ENCODE measurements around the gene GPC5. TPM values are rescaled to one million over a fixed set of nuclear protein-coding genes. Genes with fewer than 3 reads are reported as not detected.

Gene GPC5
- total and polyA plus RNA-seq, 2 of the 8 experiments (the other 6 are each of a cell fraction or from before 2014, with no cell fraction given) = 0.20 to 0.39 TPM

GRCh38 chr13:91601273-91601672, 202.9 kb downstream of the GPC5 start:
- WGBS, 2 experiments (ENCODE audit: extremely low coverage in 1 of 2, insufficient coverage in 1 of 2, insufficient read length in 1 of 2, insufficient replicate concordance in 2 of 2, low coverage in 1 of 2, low lambda C conversion rate in 2 of 2, missing lambda C conversion rate in 1 of 2) = 91% methylated on average over 9 of the region's 9 CpGs; no CpG with 5 or more reads in 1 of the 2 experiments
- H3K27me3 ChIP-seq (replicated peaks in 1 of 4; ENCODE audit: control insufficient read depth in 3 of 4, extremely low read depth in 1 of 4, insufficient read depth in 3 of 4, low read length in 3 of 4) = no peaks in the 10 kb centered on the region
- no peak overlapping the region for H2BK15ac ChIP-seq (ENCODE audit: low read length)
- H3K4me3 ChIP-seq (ENCODE audit: extremely low read depth in 1 of 4, insufficient read depth in 2 of 4, low read depth in 3 of 4, low read length in 4 of 4) = no peak overlapping the region
- FAIRE-seq (no peak), DNase-seq (ENCODE audit: low read depth in 1 of 2, low spot score in 2 of 2) (no peak)
- ChIA-PET POLR2A (ENCODE audit: partially characterized antibody) (no interaction called here), CTCF (ENCODE audit: partially characterized antibody) (interaction anchor here (0.6 kb wide), 1 partner anchor 310 kb away, joined by 3 read pairs; no protein-coding TSS in a partner anchor)
- no peaks in the 10 kb centered on the region for H3K79me2 ChIP-seq (ENCODE audit: control insufficient read depth in 1 of 2, insufficient read depth in 2 of 2, low read length in 2 of 2)
- no peaks in the 10 kb centered on the region for H3K36me3 ChIP-seq (ENCODE audit: control insufficient read depth in 2 of 4, insufficient read depth in 4 of 4, low read length in 3 of 4)
- H3K18ac ChIP-seq (ENCODE audit: extremely low read depth, low read length) = no peak overlapping the region
- no peak overlapping the region for H3K9ac ChIP-seq (replicated peaks in 1 of 4; ENCODE audit: extremely low read depth in 1 of 4, low read depth in 3 of 4, low read length in 3 of 4)
- no peaks in the 10 kb centered on the region for H3K23me2 ChIP-seq (ENCODE audit: low read depth, low read length)
- H2BK20ac ChIP-seq (ENCODE audit: low read length) = no peak overlapping the region
- no peaks in the 10 kb centered on the region for H3K79me1 ChIP-seq (ENCODE audit: low read depth, low read length)
- H2BK120ac ChIP-seq (replicated peaks; ENCODE audit: low read depth, low read length) = no peak overlapping the region
- no peak overlapping the region for H4K8ac ChIP-seq (ENCODE audit: extremely low read depth, insufficient read depth, low read length)
- H3K14ac ChIP-seq (ENCODE audit: insufficient read length) = no peak overlapping the region
- no peak overlapping the region for H3K27ac ChIP-seq (ENCODE audit: low read depth, low read length)
- no peak overlapping the region for H3K4ac ChIP-seq (replicated peaks; ENCODE audit: insufficient read length, low read depth, low read length)
- no peaks in the 10 kb centered on the region for H3K9me3 ChIP-seq (ENCODE audit: insufficient read depth in 2 of 2, low read depth in 1 of 2, low read length in 1 of 2)
- no peak overlapping the region for H3K4me2 ChIP-seq (ENCODE audit: insufficient read depth in 1 of 2, low read depth in 2 of 2, low read length in 2 of 2)
- H4K20me1 ChIP-seq (replicated peaks in 1 of 2; ENCODE audit: control insufficient read depth in 1 of 2, insufficient read depth in 2 of 2, low read length in 2 of 2) = no peaks in the 10 kb centered on the region
- H2AFZ ChIP-seq (ENCODE audit: low read length) = no peak overlapping the region
- H4K91ac ChIP-seq (replicated peaks; ENCODE audit: insufficient read length, low read length) = no peak overlapping the region
- H2AK5ac ChIP-seq (ENCODE audit: low read depth, low read length) = no peak overlapping the region
- no peak overlapping the region for H2BK5ac ChIP-seq (ENCODE audit: low read depth, low read length)
- no peak for TF ChIP-seq YY1 (IDR thresholded peaks at IDR 0.05; ENCODE audit: low read depth, low read length)
- TF ChIP-seq SAP30 (IDR thresholded peaks at IDR 0.05; ENCODE audit: insufficient read depth, insufficient replicate concordance, low read length) = no peak
- no peak for TF ChIP-seq POU5F1 (IDR thresholded peaks at IDR 0.05; ENCODE audit: low read depth, low read length)
- TF ChIP-seq JUN (IDR thresholded peaks at IDR 0.05; ENCODE audit: low read depth, low read length) = no peak
- TF ChIP-seq RBBP5 (IDR thresholded peaks at IDR 0.05; ENCODE audit: borderline replicate concordance, low read depth, low read length) = no peak
- TF ChIP-seq E2F6 (IDR thresholded peaks at IDR 0.05) = no peak
- H4K5ac ChIP-seq (ENCODE audit: insufficient read length, low read depth, low read length) = no peak overlapping the region
- H3K23ac ChIP-seq (ENCODE audit: insufficient read length) = no peak overlapping the region
- H3K56ac ChIP-seq (replicated peaks; ENCODE audit: insufficient read length, low read depth, low read length) = no peak overlapping the region
- no peak overlapping the region for H2BK12ac ChIP-seq (ENCODE audit: low read depth, low read length)
- H3K4me1 ChIP-seq (replicated peaks in 1 of 4; ENCODE audit: control insufficient read depth in 3 of 4, insufficient read depth in 4 of 4, low read length in 3 of 4) = no peaks in the 10 kb centered on the region

All from H1 (cell line).